HG03159 (cell line): ENCODE measurements around the gene WSCD2.

Source experiments
- ATAC-seq: cut with Tn5 transposase; IDR thresholded peaks from one replicate; pipeline ENCODE4 v1.9.1; 2021; ENCODE audit warnings: mild to moderate bottlenecking, moderate library complexity; ENCODE audit not compliant: unreplicated experiment

WSCD2 gene

DNA sequence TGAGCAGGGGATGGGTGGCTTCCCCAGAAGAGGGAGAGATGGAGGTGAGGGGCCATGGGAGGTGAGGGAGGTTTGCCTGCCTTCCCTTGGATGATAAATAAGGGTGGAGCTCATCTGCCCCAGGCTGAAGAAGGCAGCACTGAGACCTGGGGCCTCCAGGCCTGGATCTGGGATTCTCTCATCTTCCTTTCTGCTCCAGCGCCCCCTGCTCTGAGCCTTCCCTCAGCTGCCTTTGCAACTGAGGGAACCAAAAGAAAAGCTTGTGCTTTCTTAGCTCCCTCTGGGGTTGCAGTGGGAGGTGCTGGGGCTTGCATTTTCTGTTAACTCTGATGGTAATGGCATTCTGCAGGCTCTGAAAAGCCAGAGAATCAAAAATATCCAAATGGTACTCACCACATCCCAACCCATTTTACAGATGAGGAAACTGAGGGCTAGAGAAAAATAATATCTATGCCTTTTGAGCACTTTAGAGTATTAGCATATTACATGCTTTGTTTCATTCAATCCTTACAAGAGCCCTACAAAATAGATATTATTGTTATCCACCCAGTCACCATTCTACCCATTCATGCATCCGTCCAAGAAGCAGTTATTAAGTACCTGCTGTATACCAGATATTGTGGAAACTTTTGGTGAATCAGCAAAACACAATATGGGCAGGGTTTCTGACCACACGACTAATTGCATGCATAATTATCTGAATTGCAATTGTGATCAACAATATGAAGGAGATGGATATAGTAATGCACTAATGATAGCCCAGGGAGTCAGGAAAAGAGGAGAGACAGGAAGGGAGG is 102.2 kb downstream of the WSCD2 start:
- ATAC-seq: no peak

- no peak for ATAC-seq
These were observed 102.9 kb downstream of the WSCD2 start for GRCh38 chr12:108231909-108232434.

DNA sequence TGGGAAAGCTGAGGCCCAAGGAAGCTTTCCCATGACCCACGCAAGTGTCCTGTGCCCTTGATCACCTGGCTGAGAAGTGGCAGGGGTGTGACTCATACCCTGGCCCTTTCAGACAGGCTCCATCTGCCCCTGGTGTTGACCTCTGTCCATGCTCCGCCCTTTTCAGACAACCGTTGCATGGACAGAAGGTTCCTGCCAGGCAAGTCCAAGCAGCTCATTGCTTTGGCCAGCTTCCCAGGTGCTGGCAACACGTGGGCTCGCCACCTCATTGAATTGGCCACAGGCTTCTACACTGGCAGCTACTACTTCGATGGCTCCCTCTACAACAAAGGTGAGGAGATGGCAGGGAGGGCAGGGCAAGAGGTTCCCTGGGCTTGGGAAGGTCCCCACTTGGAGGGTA is 103.5 kb downstream of the WSCD2 start:
- no peak for ATAC-seq

DNA sequence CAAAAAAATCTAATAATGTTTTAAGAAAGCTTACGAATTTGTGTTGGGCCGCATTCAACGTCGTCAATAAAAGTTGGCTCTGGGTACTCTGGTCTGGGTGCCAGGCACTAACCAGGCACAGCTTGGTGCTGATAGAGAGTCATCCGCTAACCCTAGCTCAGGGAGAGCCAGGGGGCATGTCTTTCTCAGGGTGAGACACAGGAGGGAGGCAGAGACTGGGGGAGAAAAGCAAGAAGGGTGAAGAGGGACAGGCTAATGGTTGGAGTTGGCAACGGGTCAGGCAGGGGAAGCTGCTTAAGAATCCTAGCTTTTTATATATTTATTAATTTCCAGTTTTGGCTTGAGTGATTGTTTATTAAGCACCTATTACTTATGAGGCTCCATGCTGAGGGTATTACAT is 105.1 kb downstream of the WSCD2 start:
- ATAC-seq: no peak

- no peak for ATAC-seq
These were observed 106.3 kb downstream of the WSCD2 start for GRCh38 chr12:108235197-108235984.

DNA sequence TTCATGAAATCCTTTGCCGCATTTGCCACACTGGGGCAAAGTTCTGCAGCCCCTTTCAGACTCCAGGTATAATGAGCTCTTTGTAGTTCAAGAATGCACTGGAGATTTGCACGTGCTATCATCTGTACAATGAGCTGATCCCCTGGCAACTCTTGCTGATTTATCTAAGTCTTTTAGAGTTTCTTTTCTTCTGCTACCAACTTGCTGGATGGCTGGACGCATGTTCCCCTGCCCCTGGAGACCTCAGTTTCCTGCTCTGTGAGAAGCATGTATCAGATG is 106.8 kb downstream of the WSCD2 start:
- ATAC-seq: no peak

DNA sequence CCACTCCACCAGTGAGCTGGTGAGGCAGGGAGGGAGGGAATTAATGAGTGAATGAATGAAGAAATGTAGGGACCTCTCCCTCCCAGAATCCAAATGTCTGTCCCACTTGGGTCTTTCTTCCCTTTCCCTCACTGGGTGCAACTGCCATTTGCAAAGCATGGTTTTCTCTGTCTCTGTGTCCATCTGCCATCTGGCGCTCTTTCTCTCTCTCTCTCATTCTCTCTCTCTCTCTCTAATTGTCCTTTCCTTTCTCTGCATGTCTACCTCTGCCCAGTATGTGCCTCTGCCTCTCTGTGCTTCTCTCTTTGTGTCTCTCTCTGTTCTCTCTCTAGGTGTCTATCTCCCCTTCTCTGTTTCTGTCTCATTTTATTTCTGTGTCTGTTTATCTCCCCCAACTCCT is 107.3 kb downstream of the WSCD2 start:
- no peak for ATAC-seq

GRCh38 chr12:108237272-108237671 is 108.2 kb downstream of the WSCD2 start:
- no peak for ATAC-seq

DNA sequence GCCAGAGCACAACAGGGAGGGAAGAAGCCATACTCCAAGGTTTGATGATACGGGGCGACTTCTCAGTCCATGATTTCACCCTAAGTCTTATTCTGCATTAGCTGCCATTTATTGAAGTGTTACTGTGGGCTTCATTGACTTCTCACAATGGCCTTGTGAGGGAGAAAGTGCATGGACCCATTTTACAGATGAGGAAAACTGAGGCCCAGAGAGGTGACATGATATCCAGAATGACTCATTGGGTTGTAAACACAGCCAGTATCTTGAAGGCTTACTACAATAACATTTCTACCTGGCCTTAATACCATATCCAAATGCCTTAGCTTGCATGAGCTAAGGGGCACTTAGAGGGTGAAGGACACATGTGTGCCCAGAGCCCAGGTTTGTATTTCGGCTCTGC is 109.4 kb downstream of the WSCD2 start:
- ATAC-seq: no peak

- no peak for ATAC-seq
These were observed 110.3 kb downstream of the WSCD2 start for GRCh38 chr12:108239378-108239777.

DNA sequence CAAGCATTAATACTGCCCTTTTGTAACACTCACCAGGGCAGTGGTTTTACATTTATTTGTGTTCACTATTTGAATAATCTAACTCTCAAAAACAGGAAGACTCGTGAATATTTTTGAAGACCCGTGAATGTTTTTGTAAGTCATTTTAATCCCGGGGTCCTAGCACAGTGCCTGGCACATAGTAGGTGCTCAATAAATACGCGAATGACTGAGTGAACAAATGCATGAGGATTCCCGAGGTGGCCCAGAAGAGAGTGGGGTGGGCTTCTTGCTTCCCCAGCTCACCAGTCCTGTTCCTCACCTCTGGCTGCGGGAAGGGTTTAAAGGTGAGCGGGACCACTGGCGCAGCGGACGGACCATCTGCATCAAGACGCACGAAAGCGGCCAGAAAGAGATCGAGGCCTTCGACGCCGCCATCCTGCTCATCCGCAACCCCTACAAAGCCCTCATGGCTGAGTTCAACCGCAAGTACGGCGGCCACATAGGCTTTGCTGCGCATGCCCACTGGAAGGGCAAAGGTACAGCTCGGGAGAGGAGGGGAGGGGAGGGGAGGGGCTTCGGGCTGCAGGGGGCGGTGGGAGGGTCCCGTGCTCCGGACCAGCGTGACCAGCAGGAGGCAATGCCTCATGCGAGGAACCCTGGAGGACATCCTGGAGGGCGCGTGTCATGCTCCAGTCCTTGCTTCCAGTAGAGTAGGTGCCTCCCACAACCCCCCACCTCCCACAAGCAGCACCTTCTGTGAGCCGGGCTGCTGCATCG is 111.1 kb downstream of the WSCD2 start:
- no peak for ATAC-seq

DNA sequence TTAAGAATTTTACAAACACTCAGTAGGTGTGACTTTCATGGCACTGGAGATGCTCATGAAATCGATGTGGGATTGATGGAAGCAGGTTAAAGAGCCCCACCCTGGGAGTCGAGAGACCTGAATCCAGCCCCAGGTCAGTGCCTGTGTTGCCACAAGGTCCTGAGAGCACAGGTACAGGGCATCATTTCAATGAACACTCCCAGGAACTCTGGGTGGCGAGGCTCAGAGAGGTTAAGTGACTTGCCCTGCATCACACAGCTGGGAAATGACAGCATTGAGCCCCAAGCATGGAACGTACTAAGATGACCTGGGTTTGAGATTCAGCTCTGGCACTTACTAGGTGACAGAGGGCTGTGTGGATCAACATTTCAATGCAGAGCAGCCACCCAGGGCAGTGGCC is 111.8 kb downstream of the WSCD2 start:
- no peak for ATAC-seq

DNA sequence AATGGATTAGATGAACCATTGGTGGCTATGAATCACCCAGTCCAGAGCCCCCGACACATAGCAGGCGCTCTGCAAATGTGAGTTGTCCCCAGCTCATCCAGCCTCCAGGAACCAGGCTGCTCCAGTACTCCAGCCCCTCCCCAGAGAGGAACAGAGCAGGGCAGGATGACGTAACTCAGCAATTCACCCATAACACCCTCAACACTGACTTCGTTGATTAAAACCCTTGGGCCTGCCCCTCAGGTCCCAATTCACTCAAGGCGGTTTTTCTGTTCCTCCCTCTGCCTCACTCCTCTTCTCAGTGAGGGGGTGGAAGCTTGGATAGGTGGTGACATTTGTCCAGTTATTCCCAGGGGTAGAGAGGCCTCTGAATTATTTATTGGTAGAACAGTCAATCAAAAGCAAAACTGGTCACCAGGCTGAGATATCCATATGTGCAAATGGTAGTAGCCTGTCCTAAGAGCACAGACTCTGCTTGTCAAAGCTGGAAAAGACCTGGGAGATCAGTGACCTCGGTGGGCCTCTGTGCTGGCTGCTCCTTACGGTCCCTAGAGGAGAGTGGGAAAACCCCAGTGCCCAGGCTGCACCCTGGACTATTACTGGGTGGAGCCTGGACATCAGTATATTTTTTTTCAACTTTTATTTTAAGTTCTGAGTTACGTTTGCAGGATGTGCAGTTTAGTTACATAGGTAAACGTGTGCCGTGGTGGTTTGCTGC is 113.1 kb downstream of the WSCD2 start:
- ATAC-seq: no peak

- ATAC-seq: no peak
These were observed 118.0 kb downstream of the WSCD2 start for GRCh38 chr12:108247130-108247529.

DNA sequence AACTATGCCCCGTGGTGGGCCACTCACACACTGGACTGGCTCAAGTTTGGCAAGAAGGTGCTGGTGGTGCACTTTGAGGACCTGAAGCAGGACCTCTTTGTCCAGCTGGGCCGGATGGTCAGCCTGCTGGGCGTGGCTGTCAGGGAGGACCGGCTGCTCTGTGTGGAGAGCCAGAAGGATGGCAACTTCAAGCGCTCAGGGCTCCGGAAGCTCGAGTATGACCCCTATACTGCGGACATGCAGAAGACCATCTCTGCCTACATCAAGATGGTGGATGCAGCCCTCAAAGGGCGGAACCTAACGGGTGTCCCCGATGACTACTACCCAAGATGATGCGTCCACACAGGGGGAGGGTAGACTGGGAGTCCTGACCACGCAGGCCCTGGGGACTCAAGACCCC is 118.9 kb downstream of the WSCD2 start:
- no peak for ATAC-seq

DNA sequence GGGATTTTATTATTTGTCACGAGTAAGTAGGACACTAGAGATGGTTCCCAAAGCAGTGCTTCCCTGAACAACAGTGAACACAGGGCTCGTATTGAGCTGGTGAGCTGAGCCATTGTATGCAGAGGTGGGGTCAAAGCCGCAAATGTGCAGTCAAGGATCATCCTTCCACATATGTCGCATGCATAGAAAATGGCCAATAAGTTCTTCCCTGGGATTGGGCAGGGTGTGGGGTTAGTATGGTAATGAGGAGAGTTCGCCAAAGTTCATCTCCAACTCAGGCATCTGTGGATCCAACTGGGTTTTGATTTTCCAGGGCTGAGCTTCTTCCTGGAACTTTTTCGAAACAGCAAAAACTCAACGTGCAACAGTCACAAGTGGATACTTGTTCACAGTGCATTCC is 123.4 kb downstream of the WSCD2 start:
- no peak for ATAC-seq

- ATAC-seq: no peak
These were observed 124.5 kb downstream of the WSCD2 start for GRCh38 chr12:108253540-108253939.

DNA sequence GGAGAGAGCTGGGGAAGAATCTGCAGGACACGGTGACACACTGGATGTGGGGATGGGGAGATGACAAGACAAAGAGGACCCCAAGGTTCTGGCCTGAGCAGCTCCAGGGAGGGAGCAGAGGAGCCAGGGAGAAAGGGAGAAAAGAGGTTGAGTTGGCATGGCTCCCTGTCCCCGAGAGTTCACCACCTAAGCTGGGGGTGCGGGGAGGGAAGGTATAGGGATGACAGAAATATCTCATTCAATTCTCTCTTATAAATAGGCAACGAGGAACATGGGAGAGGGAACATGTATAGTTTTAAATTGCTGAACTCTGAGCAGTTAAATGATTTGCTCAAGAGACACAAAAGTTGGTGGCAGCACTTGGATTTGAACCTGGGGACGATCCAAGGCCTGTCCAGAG is 124.9 kb downstream of the WSCD2 start:
- ATAC-seq: no peak

DNA sequence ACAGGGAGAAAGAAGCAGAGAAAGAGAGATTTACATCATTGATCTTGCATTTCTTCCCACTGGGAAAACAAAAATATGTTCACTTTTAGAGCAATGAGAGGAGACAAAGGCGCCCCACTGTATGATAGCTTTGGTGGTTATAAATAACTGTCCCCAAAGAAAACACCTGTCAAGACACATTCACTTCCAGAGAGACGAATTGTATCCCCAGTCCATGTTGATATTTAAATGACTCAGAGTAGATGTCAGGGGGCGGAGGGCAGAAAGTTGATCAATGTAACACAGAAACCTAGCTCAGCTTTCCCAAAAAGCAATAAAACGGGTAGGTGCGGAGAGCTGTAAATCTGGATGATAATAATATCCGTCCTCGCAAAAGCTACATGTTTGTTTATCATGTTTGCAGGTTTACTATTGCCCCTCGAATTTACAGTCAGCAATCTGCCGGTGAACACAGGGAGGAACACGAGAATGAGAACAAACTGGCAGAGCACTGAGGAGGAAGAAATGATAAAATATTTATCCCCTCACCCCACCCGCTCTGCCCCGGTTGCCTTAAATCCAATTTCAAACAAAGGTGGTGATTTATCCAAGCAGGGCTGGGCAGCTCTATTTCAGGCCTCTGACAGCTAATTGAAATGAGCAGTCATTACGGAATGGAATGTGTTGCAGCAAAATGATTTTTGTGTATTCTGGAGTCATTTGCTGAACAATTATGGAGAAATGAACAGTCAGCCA is 125.6 kb downstream of the WSCD2 start:
- no peak for ATAC-seq

- no peak for ATAC-seq
These were observed 126.1 kb downstream of the WSCD2 start for GRCh38 chr12:108255252-108255602.
